ENCODE measurements around the gene KIF2C.

The KIF2C gene

DNA sequence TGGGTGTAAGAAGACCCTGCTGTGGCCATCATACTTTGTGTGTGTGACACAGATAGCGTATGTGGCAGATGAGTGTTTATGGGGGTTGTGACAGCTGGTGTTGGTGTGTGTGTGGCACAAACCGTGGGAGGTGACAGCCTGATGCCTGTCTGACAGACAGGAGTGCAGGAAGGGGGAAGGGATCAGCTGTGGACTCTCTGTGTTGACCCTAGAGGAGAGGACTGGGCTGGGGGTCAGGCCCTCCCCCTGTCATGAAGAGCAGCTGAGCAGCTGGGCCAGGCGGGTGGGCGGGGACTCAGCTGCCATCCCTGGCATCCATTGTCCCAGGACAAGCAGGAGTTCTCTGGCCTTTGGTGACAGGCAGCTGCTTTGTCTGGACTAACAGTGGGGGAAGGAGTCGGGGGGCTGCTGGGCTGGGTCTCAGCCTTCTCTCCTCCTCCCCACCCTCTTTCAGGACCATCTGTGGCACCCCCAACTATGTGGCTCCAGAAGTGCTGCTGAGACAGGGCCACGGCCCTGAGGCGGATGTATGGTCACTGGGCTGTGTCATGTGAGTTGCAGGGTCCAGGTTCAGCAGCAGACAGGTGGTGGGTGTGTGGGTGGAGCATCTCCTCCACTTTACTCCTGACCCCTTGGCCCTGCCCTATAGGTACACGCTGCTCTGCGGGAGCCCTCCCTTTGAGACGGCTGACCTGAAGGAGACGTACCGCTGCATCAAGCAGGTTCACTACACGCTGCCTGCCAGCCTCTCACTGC is 62.8 kb downstream of the KIF2C start:
- in situ Hi-C loops (cut with MboI; ENCODE audit: low sequenced_read_pairs, unreplicated experiment) = no loop called here
- TF ChIP-seq, protein P1, sequence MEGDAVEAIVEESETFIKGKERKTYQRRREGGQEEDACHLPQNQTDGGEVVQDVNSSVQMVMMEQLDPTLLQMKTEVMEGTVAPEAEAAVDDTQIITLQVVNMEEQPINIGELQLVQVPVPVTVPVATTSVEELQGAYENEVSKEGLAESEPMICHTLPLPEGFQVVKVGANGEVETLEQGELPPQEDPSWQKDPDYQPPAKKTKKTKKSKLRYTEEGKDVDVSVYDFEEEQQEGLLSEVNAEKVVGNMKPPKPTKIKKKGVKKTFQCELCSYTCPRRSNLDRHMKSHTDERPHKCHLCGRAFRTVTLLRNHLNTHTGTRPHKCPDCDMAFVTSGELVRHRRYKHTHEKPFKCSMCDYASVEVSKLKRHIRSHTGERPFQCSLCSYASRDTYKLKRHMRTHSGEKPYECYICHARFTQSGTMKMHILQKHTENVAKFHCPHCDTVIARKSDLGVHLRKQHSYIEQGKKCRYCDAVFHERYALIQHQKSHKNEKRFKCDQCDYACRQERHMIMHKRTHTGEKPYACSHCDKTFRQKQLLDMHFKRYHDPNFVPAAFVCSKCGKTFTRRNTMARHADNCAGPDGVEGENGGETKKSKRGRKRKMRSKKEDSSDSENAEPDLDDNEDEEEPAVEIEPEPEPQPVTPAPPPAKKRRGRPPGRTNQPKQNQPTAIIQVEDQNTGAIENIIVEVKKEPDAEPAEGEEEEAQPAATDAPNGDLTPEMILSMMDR (IDR thresholded peaks at IDR 0.05; ENCODE audit: borderline replicate concordance, control extremely low read depth, extremely low read depth, insufficient read depth, missing control alignments) = no peak
- DNase-seq (ENCODE audit: low spot score) = no peak

DNA sequence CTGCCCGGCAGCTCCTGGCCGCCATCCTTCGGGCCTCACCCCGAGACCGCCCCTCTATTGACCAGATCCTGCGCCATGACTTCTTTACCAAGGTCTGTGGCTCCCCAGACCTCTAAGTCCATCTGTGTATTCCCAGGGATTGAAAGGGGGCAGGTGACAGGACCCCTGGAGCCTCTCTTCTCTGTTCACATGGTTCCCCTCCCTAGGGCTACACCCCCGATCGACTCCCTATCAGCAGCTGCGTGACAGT is 63.4 kb downstream of the KIF2C start:
- DNase-seq (ENCODE audit: low spot score) = no peak
- TF ChIP-seq, protein P1 (IDR thresholded peaks at IDR 0.05; ENCODE audit: borderline replicate concordance, control extremely low read depth, extremely low read depth, insufficient read depth, missing control alignments) = no peak
- in situ Hi-C loops (cut with MboI; ENCODE audit: low sequenced_read_pairs, unreplicated experiment) = no loop called here

DNA sequence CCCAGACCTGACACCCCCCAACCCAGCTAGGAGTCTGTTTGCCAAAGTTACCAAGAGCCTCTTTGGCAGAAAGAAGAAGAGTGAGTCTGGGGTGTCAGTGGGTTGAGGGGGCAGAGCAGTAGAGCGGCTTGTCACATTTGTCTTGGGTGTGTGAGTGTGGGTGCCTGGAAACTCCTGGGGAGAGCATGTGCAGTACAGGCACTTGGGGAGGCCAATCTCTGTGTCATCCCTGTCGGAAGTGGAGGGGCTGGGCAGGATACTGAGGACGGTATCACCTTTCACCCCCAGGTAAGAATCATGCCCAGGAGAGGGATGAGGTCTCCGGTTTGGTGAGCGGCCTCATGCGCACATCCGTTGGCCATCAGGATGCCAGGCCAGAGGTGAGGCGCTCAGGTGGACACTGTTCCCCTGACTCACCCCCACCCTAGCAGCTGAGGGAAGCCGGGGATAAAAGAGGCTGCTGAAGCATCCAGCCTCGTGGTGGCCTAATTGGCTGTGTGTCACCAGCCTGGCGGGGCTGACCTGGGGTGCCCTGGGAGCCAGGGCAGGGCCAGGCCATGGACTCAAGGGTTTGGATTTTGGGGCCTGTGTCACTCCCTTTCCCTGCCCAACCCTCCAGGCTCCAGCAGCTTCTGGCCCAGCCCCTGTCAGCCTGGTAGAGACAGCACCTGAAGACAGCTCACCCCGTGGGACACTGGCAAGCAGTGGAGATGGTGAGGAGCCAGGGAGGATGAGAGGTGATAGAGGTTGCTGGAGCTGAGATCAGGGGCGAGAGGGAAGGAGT is 63.9 kb downstream of the KIF2C start:
- no peak for DNase-seq (ENCODE audit: low spot score)
- in situ Hi-C loops (cut with MboI; ENCODE audit: low sequenced_read_pairs, unreplicated experiment) = no loop called here
- TF ChIP-seq, protein P1 (IDR thresholded peaks at IDR 0.05; ENCODE audit: borderline replicate concordance, control extremely low read depth, extremely low read depth, insufficient read depth, missing control alignments) = no peak

DNA sequence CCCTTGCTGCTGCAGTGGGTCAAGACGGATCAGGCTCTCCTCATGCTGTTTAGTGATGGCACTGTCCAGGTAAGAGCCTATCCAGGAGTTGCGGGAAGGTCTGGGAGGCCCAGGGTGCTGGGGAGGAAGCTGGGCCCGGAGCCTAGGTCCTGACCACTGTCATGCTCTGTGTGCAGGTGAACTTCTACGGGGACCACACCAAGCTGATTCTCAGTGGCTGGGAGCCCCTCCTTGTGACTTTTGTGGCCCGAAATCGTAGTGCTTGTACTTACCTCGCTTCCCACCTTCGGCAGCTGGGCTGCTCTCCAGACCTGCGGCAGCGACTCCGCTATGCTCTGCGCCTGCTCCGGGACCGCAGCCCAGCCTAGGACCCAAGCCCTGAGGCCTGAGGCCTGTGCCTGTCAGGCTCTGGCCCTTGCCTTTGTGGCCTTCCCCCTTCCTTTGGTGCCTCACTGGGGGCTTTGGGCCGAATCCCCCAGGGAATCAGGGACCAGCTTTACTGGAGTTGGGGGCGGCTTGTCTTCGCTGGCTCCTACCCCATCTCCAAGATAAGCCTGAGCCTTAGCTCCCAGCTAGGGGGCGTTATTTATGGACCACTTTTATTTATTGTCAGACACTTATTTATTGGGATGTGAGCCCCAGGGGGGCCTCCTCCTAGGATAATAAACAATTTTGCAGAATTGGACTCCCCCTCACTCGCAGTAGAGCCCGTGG is 65.8 kb downstream of the KIF2C start:
- in situ Hi-C loops (cut with MboI; ENCODE audit: low sequenced_read_pairs, unreplicated experiment) = no loop called here
- DNase-seq (ENCODE audit: low spot score) = no peak
- TF ChIP-seq, protein P1 (IDR thresholded peaks at IDR 0.05; ENCODE audit: borderline replicate concordance, control extremely low read depth, extremely low read depth, insufficient read depth, missing control alignments) = no peak

DNA sequence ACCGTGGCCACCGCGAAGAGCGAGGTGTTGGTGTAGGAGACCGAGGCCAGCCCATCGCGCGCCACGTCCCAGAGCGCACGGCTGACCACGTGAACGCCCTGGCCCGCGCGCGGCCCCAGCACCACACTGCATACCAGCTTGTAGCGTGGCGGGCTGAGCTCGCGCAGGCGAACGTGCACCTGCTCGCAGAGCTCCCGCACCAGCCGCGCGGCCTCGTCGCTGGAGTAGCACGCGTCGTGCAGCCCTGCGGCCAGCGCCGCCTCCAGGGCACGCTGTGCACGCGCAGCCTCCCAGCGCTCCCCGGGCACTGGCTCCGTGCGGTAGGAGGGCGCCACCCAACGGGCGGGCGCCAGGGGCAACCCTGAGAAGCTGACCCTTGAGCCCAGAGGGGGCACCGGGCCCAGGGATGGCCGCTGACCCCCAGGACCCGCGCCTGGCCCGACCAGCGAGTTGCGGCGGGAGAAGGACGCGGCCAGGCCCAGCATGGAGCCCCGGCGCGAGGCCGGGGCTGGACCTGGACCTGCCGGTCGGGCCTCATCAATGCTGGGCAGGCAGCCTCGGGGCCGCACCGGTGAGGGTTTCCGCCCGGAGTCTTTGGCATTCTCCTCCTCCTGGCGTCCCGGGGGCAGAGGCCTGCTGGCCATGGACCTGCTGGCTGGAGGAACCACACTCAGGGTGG is 66.5 kb downstream of the KIF2C start:
- in situ Hi-C loops (cut with MboI; ENCODE audit: low sequenced_read_pairs, unreplicated experiment) = no loop called here
- TF ChIP-seq, protein P1 (IDR thresholded peaks at IDR 0.05; ENCODE audit: borderline replicate concordance, control extremely low read depth, extremely low read depth, insufficient read depth, missing control alignments) = no peak
- DNase-seq (ENCODE audit: low spot score) = no peak

DNA sequence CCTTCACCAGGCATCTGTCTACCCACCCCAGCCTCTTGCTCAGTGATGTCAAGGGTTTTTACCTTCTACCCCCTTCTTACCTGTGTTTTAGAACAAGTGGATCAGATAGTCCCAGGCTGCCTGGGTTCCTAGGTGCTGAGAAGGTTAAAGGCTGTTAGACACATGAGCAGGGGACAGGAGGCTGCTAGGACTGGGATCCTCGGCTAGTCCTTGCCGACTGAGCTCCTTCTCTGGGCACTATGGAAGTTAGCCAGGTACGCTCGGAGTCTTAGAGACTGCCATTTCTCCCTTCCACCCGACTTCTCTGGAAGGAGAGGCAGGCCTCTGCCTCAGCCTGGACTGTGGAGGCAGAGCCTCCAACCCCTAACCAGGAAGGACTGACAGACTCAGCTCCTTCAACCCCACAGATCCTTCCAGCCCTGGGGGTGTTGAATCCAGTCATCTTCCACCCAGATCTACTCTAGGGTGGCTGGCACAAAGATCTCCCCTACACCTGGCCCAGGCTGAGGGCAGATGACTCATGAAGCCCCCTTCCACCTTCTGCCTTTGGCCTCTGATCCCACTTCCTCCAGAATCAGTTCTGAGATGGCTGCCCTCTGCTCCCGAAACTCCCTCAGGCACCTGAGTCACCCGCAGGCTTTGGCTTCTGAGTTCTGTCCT is 67.2 kb downstream of the KIF2C start, which contains the start of gene DYNLT4:
Gene DYNLT4, minus strand, starts transcription at position 648 of the 660 bp plus-strand sequence. CDS start 683 bp downstream, outside the sequence.
- TF ChIP-seq, protein P1 (IDR thresholded peaks at IDR 0.05; ENCODE audit: borderline replicate concordance, control extremely low read depth, extremely low read depth, insufficient read depth, missing control alignments) = no peak
- DNase-seq (ENCODE audit: low spot score) = no peak
- in situ Hi-C loops (cut with MboI; ENCODE audit: low sequenced_read_pairs, unreplicated experiment) = no loop called here

Data from GM13976 (cell line).